ENCODE data around the gene CNGA1.

CNGA1 gene

GRCh38 chr4:48047896-48048295 lies 31.4 kb upstream of the CNGA1 start:
- Histone ChIP-seq H3K9ac (ENCODE audit: low read depth, low read length) (no peak overlapping the region), H3K9me3 (ENCODE audit: insufficient read depth, low read length, severe bottlenecking) (no peaks in the 10 kb centered on the region), H3K27ac (ENCODE audit: low read length) (no peak overlapping the region), H3K4me3 (ENCODE audit: low read depth in 1 of 2, low read length in 2 of 2) (no peak overlapping the region), H3K27me3 (ENCODE audit: insufficient read depth, low read length, poor library complexity) (peaks cover 9% of the 10 kb centered on the region), H3K4me2 (ENCODE audit: insufficient read depth, low read length) (no peak overlapping the region), H3K36me3 (ENCODE audit: insufficient read depth, low read length) (no peaks in the 10 kb centered on the region), H2AFZ (ENCODE audit: low read depth, low read length) (no peak overlapping the region), H3K79me2 (ENCODE audit: insufficient read depth, low read length) (no peaks in the 10 kb centered on the region), H3K4me1 (ENCODE audit: insufficient read depth, low read length) (peaks cover 11% of the 10 kb centered on the region), H4K20me1 (ENCODE audit: insufficient read depth, low read length) (no peaks in the 10 kb centered on the region)
- DNase-seq: no peak
- TF ChIP-seq, protein P1, sequence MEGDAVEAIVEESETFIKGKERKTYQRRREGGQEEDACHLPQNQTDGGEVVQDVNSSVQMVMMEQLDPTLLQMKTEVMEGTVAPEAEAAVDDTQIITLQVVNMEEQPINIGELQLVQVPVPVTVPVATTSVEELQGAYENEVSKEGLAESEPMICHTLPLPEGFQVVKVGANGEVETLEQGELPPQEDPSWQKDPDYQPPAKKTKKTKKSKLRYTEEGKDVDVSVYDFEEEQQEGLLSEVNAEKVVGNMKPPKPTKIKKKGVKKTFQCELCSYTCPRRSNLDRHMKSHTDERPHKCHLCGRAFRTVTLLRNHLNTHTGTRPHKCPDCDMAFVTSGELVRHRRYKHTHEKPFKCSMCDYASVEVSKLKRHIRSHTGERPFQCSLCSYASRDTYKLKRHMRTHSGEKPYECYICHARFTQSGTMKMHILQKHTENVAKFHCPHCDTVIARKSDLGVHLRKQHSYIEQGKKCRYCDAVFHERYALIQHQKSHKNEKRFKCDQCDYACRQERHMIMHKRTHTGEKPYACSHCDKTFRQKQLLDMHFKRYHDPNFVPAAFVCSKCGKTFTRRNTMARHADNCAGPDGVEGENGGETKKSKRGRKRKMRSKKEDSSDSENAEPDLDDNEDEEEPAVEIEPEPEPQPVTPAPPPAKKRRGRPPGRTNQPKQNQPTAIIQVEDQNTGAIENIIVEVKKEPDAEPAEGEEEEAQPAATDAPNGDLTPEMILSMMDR (IDR thresholded peaks at IDR 0.05; ENCODE audit: borderline replicate concordance, extremely low read depth, low read length, poor library complexity, severe bottlenecking): no peak
- TF ChIP-seq EZH2 (IDR thresholded peaks at IDR 0.05; ENCODE audit: borderline replicate concordance, low read depth, low read length, severe bottlenecking): no peak
- 0 out of 3 replicates have a peak, but pooled peaks have one; percentile 3 for ATAC-seq (ENCODE audit: insufficient read depth, low read depth)

DNA sequence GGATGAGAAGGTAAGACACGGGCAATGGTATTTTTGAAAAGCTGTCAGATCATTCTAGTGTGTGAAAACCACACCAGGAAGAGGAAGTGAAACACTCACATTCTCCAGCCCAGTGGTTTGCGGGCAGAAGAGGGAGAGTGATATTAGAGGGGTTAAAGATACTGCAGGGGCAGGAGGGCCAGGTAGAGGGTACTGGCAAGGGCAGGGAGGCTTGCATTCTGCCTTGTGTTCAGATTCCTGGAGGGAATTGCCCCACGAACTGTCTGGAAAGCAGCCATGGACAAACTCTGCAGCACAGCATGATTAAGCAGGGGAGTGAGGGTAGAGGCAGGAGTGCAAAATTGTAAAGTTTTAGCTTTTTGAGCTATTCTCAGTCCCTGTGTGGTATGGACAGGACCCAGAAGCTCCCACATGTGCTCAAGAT lies 31.0 kb upstream of the CNGA1 start:
- DNase-seq: peak; percentile 38
- no peak overlapping the region for H2AFZ ChIP-seq (ENCODE audit: low read depth, low read length)

GRCh38 chr4:48046059-48046458 lies 29.6 kb upstream of the CNGA1 start:
- H3K36me3 ChIP-seq (ENCODE audit: insufficient read depth, low read length): no peaks in the 10 kb centered on the region
- TF ChIP-seq EZH2 (IDR thresholded peaks at IDR 0.05; ENCODE audit: borderline replicate concordance, low read depth, low read length, severe bottlenecking): no peak
- ATAC-seq (ENCODE audit: insufficient read depth, low read depth): no peak
- no peaks in the 10 kb centered on the region for H3K9me3 ChIP-seq (ENCODE audit: insufficient read depth, low read length, severe bottlenecking)
- H3K27ac ChIP-seq (ENCODE audit: low read length): no peak overlapping the region
- H3K9ac ChIP-seq (ENCODE audit: low read depth, low read length): no peak overlapping the region
- H3K79me2 ChIP-seq (ENCODE audit: insufficient read depth, low read length): no peaks in the 10 kb centered on the region
- H2AFZ ChIP-seq (ENCODE audit: low read depth, low read length): no peak overlapping the region
- DNase-seq: no peak
- H3K27me3 ChIP-seq (ENCODE audit: insufficient read depth, low read length, poor library complexity): peaks cover 12% of the 10 kb centered on the region
- H3K4me2 ChIP-seq (ENCODE audit: insufficient read depth, low read length): no peak overlapping the region
- no peaks in the 10 kb centered on the region for H4K20me1 ChIP-seq (ENCODE audit: insufficient read depth, low read length)
- H3K4me1 ChIP-seq (ENCODE audit: insufficient read depth, low read length): peaks cover 11% of the 10 kb centered on the region
- H3K4me3 ChIP-seq (ENCODE audit: low read depth in 1 of 2, low read length in 2 of 2): no peak overlapping the region

More for the DNA sequence above, 31.0 kb upstream of the CNGA1 start:
- peak; percentile 93 for ATAC-seq (ENCODE audit: insufficient read depth, low read depth)
- no peak overlapping the region for H3K4me3 ChIP-seq (ENCODE audit: low read depth in 1 of 2, low read length in 2 of 2)
- no peak overlapping the region for H3K9ac ChIP-seq (ENCODE audit: low read depth, low read length)
- H3K36me3 ChIP-seq (ENCODE audit: insufficient read depth, low read length): no peaks in the 10 kb centered on the region
- H4K20me1 ChIP-seq (ENCODE audit: insufficient read depth, low read length): no peaks in the 10 kb centered on the region
- no peaks in the 10 kb centered on the region for H3K79me2 ChIP-seq (ENCODE audit: insufficient read depth, low read length)
- H3K27ac ChIP-seq (ENCODE audit: low read length): no peak overlapping the region
- peaks cover 11% of the 10 kb centered on the region for H3K4me1 ChIP-seq (ENCODE audit: insufficient read depth, low read length)
- H3K9me3 ChIP-seq (ENCODE audit: insufficient read depth, low read length, severe bottlenecking): no peaks in the 10 kb centered on the region
- peaks cover 12% of the 10 kb centered on the region for H3K27me3 ChIP-seq (ENCODE audit: insufficient read depth, low read length, poor library complexity)
- H3K4me2 ChIP-seq (ENCODE audit: insufficient read depth, low read length): peak overlapping the region; percentile 28; the same call in 1 of the 2 replicates
- no peak for TF ChIP-seq EZH2 (IDR thresholded peaks at IDR 0.05; ENCODE audit: borderline replicate concordance, low read depth, low read length, severe bottlenecking)
- TF ChIP-seq, protein P1 (IDR thresholded peaks at IDR 0.05; ENCODE audit: borderline replicate concordance, extremely low read depth, low read length, poor library complexity, severe bottlenecking): no peak

GRCh38 chr4:48044298-48044697 lies 27.8 kb upstream of the CNGA1 start:
- TF ChIP-seq EZH2 (IDR thresholded peaks at IDR 0.05; ENCODE audit: borderline replicate concordance, low read depth, low read length, severe bottlenecking): no peak
- TF ChIP-seq, protein P1 (IDR thresholded peaks at IDR 0.05; ENCODE audit: borderline replicate concordance, extremely low read depth, low read length, poor library complexity, severe bottlenecking): no peak
- ATAC-seq (ENCODE audit: insufficient read depth, low read depth) (no peak), DNase-seq (no peak)
- H3K4me3 ChIP-seq (ENCODE audit: low read depth in 1 of 2, low read length in 2 of 2): no peak overlapping the region
- peaks cover 12% of the 10 kb centered on the region for H3K27me3 ChIP-seq (ENCODE audit: insufficient read depth, low read length, poor library complexity)
- H3K9ac ChIP-seq (ENCODE audit: low read depth, low read length): no peak overlapping the region
- H2AFZ ChIP-seq (ENCODE audit: low read depth, low read length): no peak overlapping the region
- no peaks in the 10 kb centered on the region for H3K36me3 ChIP-seq (ENCODE audit: insufficient read depth, low read length)
- no peak overlapping the region for H3K27ac ChIP-seq (ENCODE audit: low read length)
- H3K9me3 ChIP-seq (ENCODE audit: insufficient read depth, low read length, severe bottlenecking): no peaks in the 10 kb centered on the region
- H4K20me1 ChIP-seq (ENCODE audit: insufficient read depth, low read length): no peaks in the 10 kb centered on the region
- H3K79me2 ChIP-seq (ENCODE audit: insufficient read depth, low read length): no peaks in the 10 kb centered on the region
- H3K4me1 ChIP-seq (ENCODE audit: insufficient read depth, low read length): peaks cover 11% of the 10 kb centered on the region
- no peak overlapping the region for H3K4me2 ChIP-seq (ENCODE audit: insufficient read depth, low read length)
